GM18502 (cell line): Measurements from ENCODE around the gene MAP1LC3C.

Source experiments
- ATAC-seq: cut with Tn5 transposase; IDR thresholded peaks from one replicate; pipeline ENCODE4 v1.9.1; 2021; ENCODE audit warnings: mild to moderate bottlenecking; ENCODE audit not compliant: unreplicated experiment, poor library complexity

MAP1LC3C gene

GRCh38 chr1:241999026-241999425 lies at the start of gene MAP1LC3C:
Gene MAP1LC3C, minus strand, starts transcription at chr1:241999098. Its CDS starts 90 bp downstream, at chr1:241999008.
- no peak for ATAC-seq

- no peak for ATAC-seq
Measured at GRCh38 chr1:242043165-242043564, 44.3 kb upstream of the MAP1LC3C start.

DNA sequence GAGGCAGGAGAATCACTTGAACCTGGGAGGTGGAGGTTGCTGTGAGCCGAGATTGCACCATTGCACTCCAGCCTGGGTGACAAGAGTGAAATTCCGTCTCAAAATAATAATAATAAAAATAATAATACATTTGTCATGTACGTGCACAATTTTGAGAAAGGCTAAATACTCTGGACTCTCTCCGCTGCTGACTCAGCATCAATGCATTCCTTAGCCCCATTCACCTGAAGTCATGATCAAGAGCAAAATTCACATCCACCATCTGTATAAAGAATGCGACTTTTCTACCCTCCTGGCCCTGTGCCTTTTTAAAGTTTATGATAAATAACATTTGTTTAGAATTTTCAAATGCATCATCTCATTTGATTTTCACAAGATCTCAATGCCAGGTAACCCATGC lies 35.5 kb upstream of the MAP1LC3C start:
- ATAC-seq = no peak

DNA sequence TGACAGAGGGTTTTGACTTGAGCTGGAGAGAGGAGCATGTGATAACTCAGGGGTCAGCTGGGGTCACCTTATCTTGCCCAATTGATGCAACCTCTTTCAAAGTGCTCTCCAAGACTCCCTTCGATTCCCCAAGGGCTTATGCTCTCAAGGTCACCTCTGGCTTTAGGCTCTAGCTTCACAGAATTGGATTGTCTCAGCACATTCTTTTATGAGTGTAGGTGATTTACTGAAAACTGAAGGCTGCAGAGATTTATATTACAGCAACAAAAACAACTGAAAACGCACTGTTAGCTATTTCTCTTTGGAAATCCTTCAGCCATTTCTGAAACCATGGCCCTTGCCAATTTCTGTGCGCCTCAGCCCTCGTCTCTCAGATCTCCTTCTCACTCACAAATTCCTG lies 34.5 kb upstream of the MAP1LC3C start:
- no peak for ATAC-seq

DNA sequence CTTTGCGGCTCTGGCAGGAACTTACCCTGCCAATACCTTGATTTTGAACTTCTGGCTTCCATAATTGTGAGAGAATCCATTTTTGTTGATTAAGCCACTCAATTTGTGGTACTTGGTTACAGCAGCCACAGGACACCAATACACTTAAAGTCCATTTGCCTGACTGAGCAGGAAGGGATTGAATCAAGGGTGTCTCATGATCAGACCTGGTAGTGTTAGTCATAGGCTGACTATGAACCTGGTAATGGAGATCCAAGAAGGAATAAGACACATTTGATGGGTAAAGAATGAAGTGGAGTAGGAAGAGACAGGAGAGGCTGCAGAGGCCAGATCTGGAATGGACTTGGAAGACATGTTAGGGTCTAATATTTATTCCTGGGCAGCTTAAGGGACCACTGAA lies 31.2 kb upstream of the MAP1LC3C start:
- ATAC-seq = no peak

DNA sequence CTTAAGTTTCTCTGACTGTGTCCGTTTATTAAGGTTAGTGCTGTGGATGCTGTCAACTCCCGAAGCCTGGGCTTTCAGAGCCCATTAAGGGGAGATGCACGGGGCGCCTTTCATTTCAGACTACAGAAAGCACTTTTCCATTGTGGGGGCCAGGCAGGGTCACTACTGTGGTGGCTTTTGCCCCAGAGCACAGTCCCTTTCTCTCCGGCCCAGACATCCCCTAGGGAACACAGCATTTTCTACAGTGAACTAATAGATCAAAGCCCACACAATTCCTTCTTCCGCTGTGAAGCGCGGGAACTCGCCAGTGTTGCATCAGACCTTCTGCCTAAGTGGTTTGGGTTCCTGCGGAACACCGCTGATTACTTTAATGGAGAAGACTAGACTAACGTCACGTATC lies 26.8 kb upstream of the MAP1LC3C start:
- ATAC-seq = no peak

DNA sequence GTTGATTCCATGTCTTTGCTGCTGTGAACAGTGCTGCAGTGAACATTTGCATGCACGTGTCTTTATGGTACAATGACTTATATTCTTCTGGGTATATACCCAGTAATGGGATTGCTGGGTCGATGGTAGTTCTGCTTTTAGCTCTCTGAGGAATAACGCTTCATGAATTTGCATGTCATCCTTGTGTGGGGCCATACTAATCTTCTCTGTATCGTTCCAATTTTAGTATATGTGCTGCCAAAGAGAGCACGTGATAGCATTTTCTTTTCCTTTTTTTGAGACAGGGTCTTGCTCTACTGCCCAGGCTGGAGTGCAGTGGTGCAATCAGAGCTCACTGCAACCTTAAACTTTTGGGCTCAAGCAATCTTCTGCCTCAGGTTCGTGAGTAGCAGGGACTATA lies 24.9 kb upstream of the MAP1LC3C start:
- ATAC-seq = peak; percentile 62

DNA sequence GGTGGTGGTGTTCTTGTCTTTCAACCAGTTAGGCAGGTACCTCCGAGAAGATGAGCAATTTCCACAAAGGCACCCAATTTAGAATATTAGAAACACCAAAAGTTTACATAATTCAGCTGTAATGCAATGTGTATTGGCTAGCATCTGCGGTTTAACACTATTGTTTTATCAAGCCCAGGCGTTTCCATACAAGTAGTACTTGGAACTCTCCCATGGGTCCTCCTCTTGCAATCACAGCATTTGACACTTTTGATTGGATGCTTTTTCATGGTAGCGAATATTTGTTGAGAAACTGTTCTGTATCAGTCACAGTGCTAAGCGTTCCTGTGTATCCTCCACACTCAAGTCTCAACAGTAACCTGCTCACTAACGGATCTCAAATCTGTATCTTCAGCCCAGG lies 20.1 kb upstream of the MAP1LC3C start:
- no peak for ATAC-seq

DNA sequence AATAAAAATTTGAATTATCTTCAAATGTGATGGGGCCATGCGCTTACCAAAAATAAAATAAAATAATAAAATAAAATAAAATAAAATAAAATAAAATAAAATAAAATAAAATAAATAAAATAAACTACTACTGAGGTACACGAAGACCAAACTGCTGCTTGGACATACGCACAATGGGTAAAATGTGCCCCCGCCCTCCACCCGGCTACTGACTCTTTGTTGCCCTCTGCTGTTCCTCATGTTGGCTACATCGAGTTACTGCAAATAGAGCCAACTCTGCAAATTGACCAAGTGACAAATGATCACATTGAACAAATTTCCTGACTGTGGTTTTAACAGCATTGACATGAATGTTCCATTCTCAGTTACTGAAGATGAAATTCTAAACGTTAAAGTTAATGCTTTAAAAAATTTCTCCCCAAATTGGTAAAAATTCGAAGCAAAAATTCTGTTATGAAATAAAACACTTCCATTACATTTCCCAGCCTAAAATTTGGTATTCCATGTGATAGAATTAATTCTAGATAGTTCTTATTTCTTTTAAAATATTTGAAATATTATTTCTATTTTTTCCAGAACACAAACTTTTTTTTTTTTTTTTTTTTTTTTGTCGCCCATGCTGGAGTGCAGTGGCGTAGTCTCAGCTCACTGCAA lies 18.8 kb upstream of the MAP1LC3C start:
- peak; percentile 94 for ATAC-seq

DNA sequence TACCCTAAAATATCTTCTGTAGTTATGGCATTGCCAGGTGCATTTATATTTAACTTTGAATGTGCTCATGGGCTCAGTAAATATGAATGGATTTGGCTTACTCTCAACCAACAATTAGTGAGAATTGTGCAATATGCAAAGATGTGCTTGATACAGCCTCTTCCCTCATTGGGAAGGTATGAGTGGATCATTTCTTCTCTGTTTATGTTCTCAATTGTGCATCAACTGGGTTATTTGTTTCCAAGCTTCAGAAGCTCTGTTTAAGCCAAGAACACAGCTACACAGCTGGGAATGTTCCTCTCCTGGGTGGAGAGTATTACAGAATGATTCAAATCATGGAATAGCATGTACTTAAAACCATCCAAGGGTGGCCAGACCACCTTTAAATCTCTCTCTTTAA lies 17.6 kb upstream of the MAP1LC3C start:
- ATAC-seq = no peak

DNA sequence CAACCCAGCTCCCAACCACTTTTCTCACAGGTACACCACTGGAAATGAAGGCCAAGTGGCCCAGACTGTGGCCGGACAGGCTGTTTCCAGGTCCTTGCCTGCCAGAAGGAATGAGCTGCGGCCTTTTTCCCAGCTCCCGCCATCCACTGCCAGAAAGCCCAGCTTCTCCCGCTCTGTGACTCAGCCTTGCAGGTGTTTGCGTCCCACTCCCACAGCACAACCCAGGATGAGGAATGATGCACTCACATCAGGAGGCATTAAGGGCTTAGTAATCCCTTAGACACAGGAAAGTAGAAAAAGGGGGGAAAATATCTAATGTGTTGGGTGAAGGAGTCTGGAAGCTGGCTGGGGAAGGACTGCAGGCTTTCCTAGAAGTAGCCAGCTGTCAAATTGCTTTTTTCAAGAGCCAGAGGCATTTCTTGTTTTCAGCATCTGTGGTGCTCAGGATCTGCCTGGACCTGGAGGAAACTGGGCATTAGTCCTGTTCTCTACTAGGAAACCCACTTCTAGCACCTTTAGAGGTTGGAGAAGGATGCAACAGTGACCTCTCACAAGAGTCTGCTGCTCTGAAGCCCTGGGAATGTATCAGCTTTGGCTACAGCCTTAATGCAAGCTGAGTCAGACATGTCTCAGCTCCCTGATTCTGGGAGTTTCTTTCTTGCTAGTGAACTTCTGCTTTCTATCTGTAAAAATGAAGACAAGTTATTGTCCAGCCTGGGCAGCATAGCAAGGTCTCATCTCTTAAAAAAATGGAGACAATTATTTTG lies 13.2 kb upstream of the MAP1LC3C start:
- no peak for ATAC-seq

DNA sequence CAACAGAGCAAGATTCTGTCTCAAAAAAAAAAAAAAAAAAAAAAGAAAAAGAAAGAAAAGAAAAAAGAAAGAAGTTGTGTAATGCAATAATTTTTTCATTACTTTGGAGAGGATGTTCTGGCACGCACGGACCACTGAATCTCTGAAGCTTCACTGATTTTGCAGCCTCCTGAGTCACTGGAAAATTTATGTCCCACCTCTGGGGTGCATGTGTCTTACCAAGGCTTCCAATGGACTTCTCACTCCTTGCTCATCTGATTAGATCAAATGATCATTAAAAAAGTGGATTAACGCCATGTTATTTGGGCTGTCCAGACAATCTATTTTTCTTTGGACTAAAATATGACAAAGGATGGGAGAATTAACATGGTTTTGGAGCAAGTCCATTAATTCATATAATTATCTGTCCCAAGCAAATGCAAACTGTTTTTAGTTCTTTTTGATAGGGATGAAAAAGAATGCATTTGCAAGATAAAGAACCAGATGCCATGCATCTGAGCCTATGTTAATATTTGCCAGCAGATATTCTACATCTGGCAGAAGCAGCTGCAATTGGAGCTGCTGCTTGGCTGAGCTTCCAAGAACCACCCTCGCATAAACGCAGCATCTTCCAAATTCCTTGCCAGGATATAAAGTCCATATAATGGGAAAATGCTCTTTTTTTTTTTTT lies 10.1 kb upstream of the MAP1LC3C start:
- ATAC-seq = no peak

GRCh38 chr1:242006976-242007375 lies 8.1 kb upstream of the MAP1LC3C start:
- ATAC-seq = no peak

DNA sequence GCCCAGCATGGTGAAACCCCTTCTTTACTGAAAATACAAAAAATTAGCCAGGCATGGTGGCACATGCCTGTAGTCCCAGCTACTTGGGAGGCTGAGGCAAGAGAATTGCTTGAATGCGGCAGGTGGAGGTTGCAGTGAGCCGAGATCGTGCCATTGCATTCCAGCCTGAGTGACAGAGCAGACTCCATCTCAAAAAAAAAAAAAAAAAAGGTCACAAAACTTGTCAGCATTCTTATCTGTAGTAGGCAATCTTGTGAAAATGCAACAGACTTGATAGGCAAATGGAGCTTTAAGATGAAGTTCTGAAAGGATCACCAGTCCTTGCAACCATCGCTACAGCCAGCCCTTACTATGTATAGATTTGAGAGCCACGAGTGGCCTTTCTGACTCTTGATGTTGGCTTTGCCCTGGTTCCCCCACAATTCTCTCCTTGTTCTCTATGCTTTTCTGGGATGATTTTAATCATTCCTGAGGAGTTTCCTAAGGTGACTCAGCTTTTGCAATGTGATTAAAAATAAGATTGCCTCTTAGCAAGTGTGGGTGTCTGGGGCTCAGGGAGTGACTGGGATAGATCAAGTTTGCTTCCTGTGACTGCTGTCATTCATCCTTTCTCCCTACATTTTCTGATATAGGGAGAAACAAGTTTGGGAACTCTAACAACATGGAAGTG lies 7.1 kb upstream of the MAP1LC3C start:
- ATAC-seq = no peak

DNA sequence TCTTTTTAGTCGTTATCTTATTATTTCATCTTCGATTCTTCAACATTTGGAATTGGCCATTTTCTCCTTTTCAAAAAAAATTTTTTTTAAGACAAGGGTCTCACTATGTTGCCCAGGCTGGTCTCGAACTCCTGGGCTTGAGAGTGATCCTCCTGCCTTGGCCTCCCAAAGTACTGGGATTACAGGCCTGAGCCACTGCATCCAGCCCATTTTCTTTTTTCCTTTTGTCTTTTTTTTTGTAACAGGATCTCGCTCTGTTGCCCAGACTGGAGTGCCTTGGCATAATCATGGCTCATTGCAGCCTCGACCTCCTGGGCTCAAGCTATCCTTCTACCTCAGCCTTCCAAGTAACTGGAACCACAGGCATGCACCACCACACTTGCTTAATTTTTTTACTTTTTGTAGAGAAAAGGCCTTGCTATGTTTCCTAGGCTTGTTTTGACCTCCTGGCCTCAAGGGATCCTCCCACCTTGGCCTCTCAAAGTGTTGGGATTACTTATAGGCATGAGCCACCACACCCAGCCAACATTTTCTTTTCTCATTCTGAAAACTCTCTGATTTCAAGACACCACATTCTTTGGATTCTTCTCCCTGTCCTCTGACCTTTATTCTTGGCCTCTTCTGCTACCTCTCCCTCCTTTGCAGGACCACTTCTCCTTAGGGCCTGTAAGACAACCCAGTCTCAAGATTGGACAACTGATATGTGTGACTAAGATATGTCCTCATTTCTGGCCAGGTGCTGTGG lies 6.0 kb upstream of the MAP1LC3C start:
- ATAC-seq = no peak

- no peak for ATAC-seq
Measured at GRCh38 chr1:242002510-242002909, 3.6 kb upstream of the MAP1LC3C start.

GRCh38 chr1:242002072-242002471 lies 3.2 kb upstream of the MAP1LC3C start:
- ATAC-seq = no peak

GRCh38 chr1:242000434-242000833 lies 1.5 kb upstream of the MAP1LC3C start:
- no peak for ATAC-seq

GRCh38 chr1:241998412-241998921 lies 431 bp downstream of the MAP1LC3C start:
- ATAC-seq = peak; percentile 76

- ATAC-seq = no peak
Measured at GRCh38 chr1:241997401-241997998, 1.4 kb downstream of the MAP1LC3C start.
